Stimulated activated CD4-positive, alpha-beta T cell treated with anti-CD3 and anti-CD28 coated beads, Interleukin-1b, Interleukin-23, amount 100 ng/mL, for 24 hours (primary cell): Measurements from ENCODE around the gene SIAE.
A peak's percentile ranks its signal among the peaks of the same experiment; 100 is the strongest.

Experiments used
- DNase-seq, 4 experiments: peaks; one replicate each; pipeline ENCODE4 v3.0.0-alpha.2; 2020; ENCODE audit warnings: low read depth in 4 of 4, low spot score in 1 of 4

The SIAE gene

GRCh38 chr11:124663861-124664260 is 9.7 kb downstream of the SIAE start:
- no peak for DNase-seq

GRCh38 chr11:124662106-124662505 is 11.4 kb downstream of the SIAE start:
- DNase-seq = no peak

GRCh38 chr11:124661553-124661952 is 12.0 kb downstream of the SIAE start:
- DNase-seq = no peak

- DNase-seq = no peak
These were observed 14.6 kb downstream of the SIAE start for GRCh38 chr11:124658986-124659385.

GRCh38 chr11:124658501-124658900 is 15.0 kb downstream of the SIAE start:
- DNase-seq = no peak

- no peak for DNase-seq
These were observed 15.6 kb downstream of the SIAE start for GRCh38 chr11:124657904-124658303.

GRCh38 chr11:124656774-124657630 is 16.5 kb downstream of the SIAE start:
- no peak for DNase-seq

GRCh38 chr11:124648610-124649009 is 24.9 kb downstream of the SIAE start:
- DNase-seq = no peak

GRCh38 chr11:124646148-124646547 is 27.4 kb downstream of the SIAE start:
- DNase-seq = no peak

- peak in 2 of 4 experiments; percentile 4 to 7 for DNase-seq
These were observed 28.9 kb downstream of the SIAE start for GRCh38 chr11:124644426-124645280.

- no peak for DNase-seq
These were observed 29.7 kb downstream of the SIAE start for GRCh38 chr11:124643605-124644425.

GRCh38 chr11:124643042-124643604 is 30.4 kb downstream of the SIAE start:
- no peak for DNase-seq

GRCh38 chr11:124642628-124643027 is 30.9 kb downstream of the SIAE start:
- DNase-seq = no peak

GRCh38 chr11:124640666-124641065 is 32.9 kb downstream of the SIAE start:
- no peak for DNase-seq

- no peak for DNase-seq
These were observed 34.4 kb downstream of the SIAE start for GRCh38 chr11:124639186-124639585.

GRCh38 chr11:124638500-124638899 is 35.0 kb downstream of the SIAE start:
- no peak for DNase-seq

GRCh38 chr11:124635932-124636331 is 37.6 kb downstream of the SIAE start:
- DNase-seq = no peak

- DNase-seq = no peak
These were observed 40.2 kb downstream of the SIAE start for GRCh38 chr11:124633355-124633754.

GRCh38 chr11:124629961-124630360 is 43.6 kb downstream of the SIAE start:
- DNase-seq = no peak

GRCh38 chr11:124627546-124627945 is 46.0 kb downstream of the SIAE start:
- DNase-seq = no peak
